KG1 (cell line): ENCODE results near the gene DCLRE1C.
"Not testable (repeated sequence)": the region's sequence is repeated elsewhere in the genome, so short reads cannot be mapped to it uniquely, and the experiment has no call there.

Source experiments
- DNase-seq: peaks from one replicate; lab custom pipeline; 2025; lab: John Stamatoyannopoulos, UW

The DCLRE1C gene

GRCh38 chr10:14945108-14945507 is 8.8 kb downstream of the DCLRE1C start:
- no peak for DNase-seq

- DNase-seq = not testable (repeated sequence)
Measured at GRCh38 chr10:14942950-14943338, 11.0 kb downstream of the DCLRE1C start.

- DNase-seq = not testable (repeated sequence)
Measured at GRCh38 chr10:14942147-14942949, 11.5 kb downstream of the DCLRE1C start.

GRCh38 chr10:14938971-14939370 is 14.9 kb downstream of the DCLRE1C start:
- DNase-seq = not testable (repeated sequence)

GRCh38 chr10:14936584-14936983 is 17.3 kb downstream of the DCLRE1C start:
- no peak for DNase-seq

GRCh38 chr10:14930610-14931009 is 23.3 kb downstream of the DCLRE1C start:
- DNase-seq = no peak

- DNase-seq = no peak
Measured at GRCh38 chr10:14926722-14927416, 27.0 kb downstream of the DCLRE1C start.

- DNase-seq = no peak
Measured at GRCh38 chr10:14926061-14926470, 27.8 kb downstream of the DCLRE1C start.

GRCh38 chr10:14925268-14925667 is 28.6 kb downstream of the DCLRE1C start:
- DNase-seq = no peak

- DNase-seq = no peak
Measured at GRCh38 chr10:14924013-14924412, 29.9 kb downstream of the DCLRE1C start.

GRCh38 chr10:14918964-14919363 is 34.9 kb downstream of the DCLRE1C start:
- no peak for DNase-seq

GRCh38 chr10:14917827-14918226 is 36.1 kb downstream of the DCLRE1C start:
- DNase-seq = no peak

GRCh38 chr10:14916600-14916999 is 37.3 kb downstream of the DCLRE1C start:
- DNase-seq = no peak

- no peak for DNase-seq
Measured at GRCh38 chr10:14911801-14912200, 42.1 kb downstream of the DCLRE1C start.

GRCh38 chr10:14910953-14911352 is 42.9 kb downstream of the DCLRE1C start:
- no peak for DNase-seq

GRCh38 chr10:14909101-14909500 is 44.8 kb downstream of the DCLRE1C start:
- no peak for DNase-seq

GRCh38 chr10:14907591-14907990 is 46.3 kb downstream of the DCLRE1C start:
- not testable (repeated sequence) for DNase-seq

GRCh38 chr10:14906765-14907164 is 47.1 kb downstream of the DCLRE1C start:
- no peak for DNase-seq

- DNase-seq = no peak
Measured at GRCh38 chr10:14905890-14906289, 48.0 kb downstream of the DCLRE1C start.

GRCh38 chr10:14904864-14905263 is 49.0 kb downstream of the DCLRE1C start:
- DNase-seq = no peak

- peak; percentile 8 for DNase-seq
Measured at GRCh38 chr10:14904316-14904732, 49.6 kb downstream of the DCLRE1C start.

GRCh38 chr10:14891151-14891550 is 62.7 kb downstream of the DCLRE1C start:
- no peak for DNase-seq

- DNase-seq = no peak
Measured at GRCh38 chr10:14889318-14889717, 64.6 kb downstream of the DCLRE1C start.
